Measurements from ENCODE around the gene LDLRAD4.
"Not testable (repeated sequence)": the region's sequence is repeated elsewhere in the genome, so short reads cannot be mapped to it uniquely, and the experiment has no call there.

LDLRAD4 gene

GRCh38 chr18:13480571-13481255 is 262.2 kb downstream of the LDLRAD4 start:
- peak; percentile 70 for DNase-seq

- DNase-seq: no peak
Observed at GRCh38 chr18:13481331-13481730, 262.8 kb downstream of the LDLRAD4 start.

GRCh38 chr18:13481820-13482617 is 263.5 kb downstream of the LDLRAD4 start:
- peak; percentile 61 for DNase-seq

GRCh38 chr18:13482618-13482945 is 264.0 kb downstream of the LDLRAD4 start:
- no peak for DNase-seq

GRCh38 chr18:13483316-13484270 is 265.0 kb downstream of the LDLRAD4 start:
- no peak for DNase-seq

- DNase-seq: no peak
Observed at GRCh38 chr18:13485182-13485581, 266.6 kb downstream of the LDLRAD4 start.

GRCh38 chr18:13485604-13486003 is 267.0 kb downstream of the LDLRAD4 start:
- DNase-seq: no peak

GRCh38 chr18:13486284-13486683 is 267.7 kb downstream of the LDLRAD4 start:
- DNase-seq: no peak

GRCh38 chr18:13486686-13487085 is 268.1 kb downstream of the LDLRAD4 start:
- no peak for DNase-seq

GRCh38 chr18:13487237-13487636 is 268.7 kb downstream of the LDLRAD4 start:
- no peak for DNase-seq

GRCh38 chr18:13488281-13488929 is 269.8 kb downstream of the LDLRAD4 start:
- DNase-seq: no peak

- DNase-seq: not testable (repeated sequence)
Observed at GRCh38 chr18:13489303-13489702, 270.7 kb downstream of the LDLRAD4 start.

- no peak for DNase-seq
Observed at GRCh38 chr18:13491138-13491537, 272.6 kb downstream of the LDLRAD4 start.

- no peak for DNase-seq
Observed at GRCh38 chr18:13492314-13492713, 273.8 kb downstream of the LDLRAD4 start.

- DNase-seq: no peak
Observed at GRCh38 chr18:13493079-13493478, 274.5 kb downstream of the LDLRAD4 start.

GRCh38 chr18:13493725-13494124 is 275.2 kb downstream of the LDLRAD4 start:
- DNase-seq: no peak

GRCh38 chr18:13494871-13495445 is 276.4 kb downstream of the LDLRAD4 start:
- no peak for DNase-seq

GRCh38 chr18:13495961-13496360 is 277.4 kb downstream of the LDLRAD4 start:
- no peak for DNase-seq

- no peak for DNase-seq
Observed at GRCh38 chr18:13496691-13497281, 278.2 kb downstream of the LDLRAD4 start.

GRCh38 chr18:13499803-13500202 is 281.2 kb downstream of the LDLRAD4 start:
- DNase-seq: no peak

GRCh38 chr18:13500227-13500865 is 281.8 kb downstream of the LDLRAD4 start:
- DNase-seq: peak; percentile 32
